Activated CD4-positive, alpha-beta T cell treated with anti-CD3 and anti-CD28 coated beads for 36 hours (primary cell): ENCODE data around the gene LMBRD1. TPM values are rescaled to one million over a fixed set of nuclear protein-coding genes. Genes with fewer than 3 reads are reported as not detected.
"Not testable (repeated sequence)": the region's sequence is repeated elsewhere in the genome, so short reads cannot be mapped to it uniquely, and the experiment has no call there.

Source experiments
- ATAC-seq: fragments of 200-7000 bp; cut with Tn5 transposase; one replicate; pipeline ENCODE4 v1.10.0; 2021; ENCODE audit warnings: mild to moderate bottlenecking, moderate library complexity
- CTCF ChIA-PET: fragments of 350-600 bp; sonication (Branson Sonifier 250); formaldehyde crosslinking; loops from one replicate; lab custom pipeline; 2021; ENCODE audit warnings: antibody characterized with exemption; lab: Charles Lee
- POLR2A ChIA-PET: fragments of 350-600 bp; sonication (Branson Sonifier 250); formaldehyde crosslinking; loops from one replicate; lab custom pipeline; 2021; ENCODE audit warnings: antibody characterized with exemption, inconsistent platforms; lab: Charles Lee
- DNase-seq: peaks from one replicate; pipeline ENCODE4 v3.0.0-alpha.2; 2020
- H3K27ac Mint-ChIP-seq: one replicate; pipeline ENCODE4 v1.8.0; 2021; ENCODE audit warnings: mixed read lengths
- H3K27me3 Mint-ChIP-seq: one replicate; pipeline ENCODE4 v1.8.0; 2021; ENCODE audit warnings: mixed read lengths
- H3K36me3 Mint-ChIP-seq: one replicate; pipeline ENCODE4 v1.8.0; 2021; ENCODE audit warnings: low read depth, mixed read lengths
- H3K4me1 Mint-ChIP-seq: one replicate; pipeline ENCODE4 v1.8.0; 2021; ENCODE audit warnings: mixed read lengths
- H3K4me3 Mint-ChIP-seq: one replicate; pipeline ENCODE4 v1.8.0; 2021; ENCODE audit warnings: mild to moderate bottlenecking, moderate library complexity, mixed read lengths
- H3K9me3 Mint-ChIP-seq: one replicate; pipeline ENCODE4 v1.8.0; 2021; ENCODE audit warnings: low read depth, mixed read lengths
- intact Hi-C, 2 experiments: fragments of 100-400 bp; cut with DNase I in 1 of 2; cut with micrococcal nuclease in 1 of 2; formaldehyde crosslinking; loops; one replicate each; pipeline versions ENCODE4 v1.14.2 to v1.15.1; 2022 to 2024; cut with DNase I, micrococcal nuclease
- total RNA-seq, 2 experiments: library from RNA; stranded (reverse); gene quantifications; one replicate each; pipeline ENCODE4 v1.2.3, GENCODE V29; 2021

The LMBRD1 gene
- total RNA-seq, result 10 to 100 TPM; 16.7 to 18.4 TPM

DNA sequence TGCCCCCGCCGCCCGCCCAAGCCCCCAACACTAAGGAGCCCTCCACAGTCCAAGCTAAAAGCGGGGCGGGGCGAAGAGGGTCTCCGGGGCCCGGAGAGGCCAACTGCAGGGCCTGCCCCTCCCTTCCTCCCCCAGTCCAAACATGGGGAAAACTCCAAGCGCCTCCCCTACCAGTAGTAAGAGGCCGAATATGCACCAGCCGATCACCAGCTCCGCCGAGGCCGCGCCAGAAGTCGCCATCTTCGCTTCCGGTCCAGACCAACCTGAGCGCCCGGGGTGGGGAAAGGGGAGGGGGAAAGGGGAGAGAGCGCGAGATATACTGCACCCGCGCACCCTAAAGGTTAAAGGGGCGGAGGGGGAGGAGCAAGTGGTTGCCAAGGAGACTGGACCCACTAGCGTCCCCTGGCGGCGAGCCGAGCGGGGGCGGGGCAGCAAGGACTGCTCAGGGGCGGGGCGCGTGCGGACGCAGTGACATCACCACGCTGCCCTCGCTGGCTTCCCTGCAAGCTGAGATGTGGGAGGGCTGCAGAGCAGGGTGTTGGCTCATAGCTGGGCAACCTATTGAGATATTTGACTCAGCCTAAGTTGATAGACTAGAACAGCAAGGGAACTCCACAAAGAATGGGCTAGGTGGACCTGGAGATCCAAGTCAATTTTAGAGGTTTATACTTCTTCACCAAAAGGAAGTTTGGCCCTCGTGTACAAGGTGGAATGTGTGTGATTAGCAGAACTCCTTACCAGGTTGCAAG, at the start of gene LMBRD1:
Gene LMBRD1 (minus strand): TSS at position 369 of the 749 bp plus-strand sequence. CDS start 129 bp downstream, at position 240.
- POLR2A ChIA-PET, result interaction anchor here (0.5 to 1.5 kb wide), 6 partner anchors 12 to 1061 kb away, joined by 3 to 7 read pairs (median 4); no protein-coding TSS in a partner anchor

DNA sequence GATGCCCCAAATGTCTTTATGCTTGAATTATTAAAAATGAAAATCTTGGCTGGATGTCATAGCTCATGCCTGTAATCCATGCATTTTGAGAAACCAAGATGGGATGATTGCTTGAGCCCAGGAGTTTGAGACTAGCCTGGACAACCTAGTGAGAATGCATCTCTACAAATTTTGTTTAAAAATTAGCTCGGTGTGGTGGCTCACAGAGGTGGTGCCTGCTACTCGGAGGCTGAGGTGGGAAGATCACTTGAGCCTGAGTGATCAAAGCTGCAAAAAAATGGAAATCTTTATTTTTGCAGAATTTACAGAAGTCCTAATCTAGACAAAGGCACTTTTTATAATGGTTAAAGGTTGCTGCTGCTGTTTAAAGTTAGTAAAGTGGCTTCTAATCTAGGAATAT, 49.5 kb upstream of the LMBRD1 start:
- ChIA-PET POLR2A (no interaction called here), CTCF (interaction anchor here (0.6 kb wide), 1 partner anchor 521 kb away, joined by 3 read pairs; no protein-coding TSS in a partner anchor)
- no peak overlapping the region for H3K4me3 Mint-ChIP-seq
- intact Hi-C loops, result no loop called here
- H3K9me3 Mint-ChIP-seq, result no peaks in the 10 kb centered on the region
- H3K27me3 Mint-ChIP-seq, result peaks cover 19% of the 10 kb centered on the region
- ATAC-seq (no peak), DNase-seq (no peak)
- H3K27ac Mint-ChIP-seq, result no peak overlapping the region
- H3K36me3 Mint-ChIP-seq, result no peaks in the 10 kb centered on the region
- H3K4me1 Mint-ChIP-seq, result no peaks in the 10 kb centered on the region

More for the DNA sequence above, at the start of gene LMBRD1:
- intact Hi-C loops, result loop anchor here (1.0 to 10.0 kb wide), 7 partner anchors 16 to 868 kb away; partner anchors contain the start of genes COL19A1 (in 1 of the 2), FAM135A (in 1 of the 2) and SMAP1 (in 1 of the 2)
- H3K4me1 Mint-ChIP-seq, result peaks cover 44% of the 10 kb centered on the region
- H3K27ac Mint-ChIP-seq, result peak within 1 kb of the TSS; percentile 96
- peaks cover 10% of the 10 kb centered on the region for H3K36me3 Mint-ChIP-seq
- ATAC-seq, result peak; percentile 94
- no peaks in the 10 kb centered on the region for H3K9me3 Mint-ChIP-seq
- peak within 1 kb of the TSS; percentile 94 for H3K4me3 Mint-ChIP-seq
- CTCF ChIA-PET, result interaction anchor here (0.6 to 2.7 kb wide), 15 partner anchors 11 to 829 kb away, joined by 3 to 23 read pairs (median 4); no protein-coding TSS in a partner anchor
- DNase-seq, result peak; percentile 99
- H3K27me3 Mint-ChIP-seq, result no peaks in the 10 kb centered on the region

DNA sequence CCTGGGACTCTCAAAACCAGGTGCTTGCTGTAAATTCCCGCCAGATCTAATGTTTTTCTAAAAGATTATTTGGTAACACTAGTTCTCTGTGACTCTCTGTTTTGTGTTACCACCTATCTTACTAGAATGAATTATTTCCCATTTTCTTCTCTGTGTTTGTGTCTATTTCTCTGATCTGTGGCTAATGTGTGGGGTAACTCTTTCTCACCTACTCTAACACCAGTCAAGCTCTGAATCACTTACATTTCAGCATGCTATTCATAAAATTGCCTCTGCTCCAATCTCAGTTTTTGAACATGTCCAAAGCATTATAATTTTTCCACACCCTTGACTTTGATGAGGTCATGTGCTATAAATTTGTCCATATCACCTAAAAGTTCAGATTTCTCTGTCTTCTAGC, 46.4 kb upstream of the LMBRD1 start:
- Mint-ChIP-seq H3K4me1 (no peaks in the 10 kb centered on the region), H3K4me3 (no peak overlapping the region), H3K9me3 (no peaks in the 10 kb centered on the region), H3K27me3 (peaks cover 16% of the 10 kb centered on the region), H3K36me3 (no peaks in the 10 kb centered on the region), H3K27ac (no peak overlapping the region)
- CTCF ChIA-PET, result interaction anchor here (0.9 to 1.0 kb wide), 2 partner anchors 9 to 10 kb away, joined by 3 to 5 read pairs; no protein-coding TSS in a partner anchor
- intact Hi-C loops, result no loop called here
- ATAC-seq (no peak), DNase-seq (no peak)
- POLR2A ChIA-PET, result no interaction called here

DNA sequence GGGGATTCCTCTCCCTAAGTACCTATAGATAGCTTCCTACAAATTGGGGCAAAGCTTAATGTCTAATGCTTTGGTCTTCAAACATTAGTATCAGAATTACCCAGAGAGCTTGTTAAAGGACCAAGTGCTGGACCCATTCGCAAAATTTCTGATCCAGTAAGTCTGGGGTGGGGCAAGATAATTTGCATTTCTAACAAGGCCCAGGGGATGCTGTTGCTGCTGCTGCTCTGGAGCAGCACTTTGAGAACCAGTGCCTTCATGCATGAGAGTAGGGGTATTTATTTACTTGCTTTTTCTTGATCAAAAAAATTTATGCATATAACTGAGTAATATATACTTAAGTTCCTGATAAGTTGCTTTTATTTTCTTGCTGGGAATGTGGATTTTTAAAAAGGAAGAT, 45.1 kb upstream of the LMBRD1 start:
- intact Hi-C loops, result no loop called here
- ChIA-PET POLR2A (no interaction called here), CTCF (interaction anchor here (1.4 kb wide), 1 partner anchor 266 kb away, joined by 3 read pairs; no protein-coding TSS in a partner anchor)
- no peak overlapping the region for H3K4me3 Mint-ChIP-seq
- no peaks in the 10 kb centered on the region for H3K4me1 Mint-ChIP-seq
- no peak overlapping the region for H3K27ac Mint-ChIP-seq
- no peaks in the 10 kb centered on the region for H3K9me3 Mint-ChIP-seq
- no peaks in the 10 kb centered on the region for H3K36me3 Mint-ChIP-seq
- ATAC-seq (no peak), DNase-seq (no peak)
- H3K27me3 Mint-ChIP-seq, result peaks cover 16% of the 10 kb centered on the region

DNA sequence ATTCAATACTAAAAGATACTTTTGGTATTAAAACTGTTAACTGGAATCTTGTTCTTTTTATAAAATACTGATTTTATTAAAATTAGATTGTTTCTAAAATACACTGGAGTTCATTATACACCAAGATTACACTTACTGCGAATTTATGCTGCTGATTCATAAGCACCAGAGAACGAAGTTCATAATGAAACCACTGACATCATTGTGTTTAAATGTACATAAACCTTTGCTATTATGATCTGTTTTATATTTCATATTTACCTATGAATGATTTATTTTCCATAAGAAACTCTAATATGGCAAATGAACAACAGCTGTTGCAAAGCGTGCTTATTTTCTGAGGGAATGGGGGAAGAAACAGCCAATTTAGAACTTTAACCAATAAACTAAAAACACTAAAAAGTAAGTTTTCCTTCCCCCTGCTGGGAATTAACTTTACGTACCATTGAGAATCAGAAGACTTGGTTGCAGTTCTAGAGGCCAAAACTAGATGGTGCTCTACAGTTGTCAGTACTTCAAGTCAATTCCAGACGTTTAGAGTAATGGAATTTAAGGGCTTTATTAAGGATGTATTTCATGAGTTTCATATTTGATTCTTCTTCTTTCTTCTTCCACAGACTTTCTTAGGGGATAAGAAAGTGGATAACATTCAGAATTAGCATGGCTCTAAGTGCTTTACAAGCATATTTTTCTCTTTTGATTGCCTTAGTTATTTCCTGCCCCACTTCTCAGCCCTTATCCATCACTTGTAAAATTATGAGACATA, 38.8 kb upstream of the LMBRD1 start:
- no peaks in the 10 kb centered on the region for H3K9me3 Mint-ChIP-seq
- H3K4me1 Mint-ChIP-seq, result peaks cover 4% of the 10 kb centered on the region
- H3K36me3 Mint-ChIP-seq, result no peaks in the 10 kb centered on the region
- H3K4me3 Mint-ChIP-seq, result no peak overlapping the region
- ATAC-seq (peak; percentile 78), DNase-seq (no peak)
- intact Hi-C loops, result loop anchor here (1.0 to 5.0 kb wide), 4 partner anchors 31 to 331 kb away; partner anchors contain the start of gene COL19A1 (in 1 of the 2)
- ChIA-PET CTCF (interaction anchor here (0.6 to 1.7 kb wide), 5 partner anchors 7 to 1117 kb away, joined by 3 to 4 read pairs (median 3); no protein-coding TSS in a partner anchor), POLR2A (no interaction called here)
- H3K27ac Mint-ChIP-seq, result no peak overlapping the region
- H3K27me3 Mint-ChIP-seq, result no peaks in the 10 kb centered on the region

DNA sequence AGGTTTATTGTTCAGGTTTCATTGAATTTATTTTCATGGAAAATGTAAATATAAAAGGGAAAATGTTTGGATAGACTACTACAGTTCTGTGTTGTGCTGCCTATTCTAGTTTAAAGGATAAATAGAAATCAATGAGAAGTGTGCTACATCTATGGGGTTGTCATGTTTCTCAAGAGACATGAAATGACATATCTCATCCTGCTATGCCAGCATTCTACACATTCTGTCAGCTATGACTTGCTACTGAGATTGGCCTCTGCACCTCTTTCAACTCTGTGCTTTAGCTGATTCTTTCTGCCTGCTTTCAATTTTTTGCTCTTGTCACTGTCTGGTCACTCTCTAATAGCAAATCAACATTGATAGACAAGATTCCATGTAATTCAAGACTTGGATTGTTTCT, 35.7 kb upstream of the LMBRD1 start:
- POLR2A ChIA-PET, result no interaction called here
- no peak for DNase-seq
- H3K36me3 Mint-ChIP-seq, result no peaks in the 10 kb centered on the region
- intact Hi-C loops, result no loop called here
- no peaks in the 10 kb centered on the region for H3K27me3 Mint-ChIP-seq
- H3K4me3 Mint-ChIP-seq, result no peak overlapping the region
- no peak for ATAC-seq
- no peak overlapping the region for H3K27ac Mint-ChIP-seq
- no peaks in the 10 kb centered on the region for H3K9me3 Mint-ChIP-seq
- CTCF ChIA-PET, result no interaction called here
- peaks cover 4% of the 10 kb centered on the region for H3K4me1 Mint-ChIP-seq

DNA sequence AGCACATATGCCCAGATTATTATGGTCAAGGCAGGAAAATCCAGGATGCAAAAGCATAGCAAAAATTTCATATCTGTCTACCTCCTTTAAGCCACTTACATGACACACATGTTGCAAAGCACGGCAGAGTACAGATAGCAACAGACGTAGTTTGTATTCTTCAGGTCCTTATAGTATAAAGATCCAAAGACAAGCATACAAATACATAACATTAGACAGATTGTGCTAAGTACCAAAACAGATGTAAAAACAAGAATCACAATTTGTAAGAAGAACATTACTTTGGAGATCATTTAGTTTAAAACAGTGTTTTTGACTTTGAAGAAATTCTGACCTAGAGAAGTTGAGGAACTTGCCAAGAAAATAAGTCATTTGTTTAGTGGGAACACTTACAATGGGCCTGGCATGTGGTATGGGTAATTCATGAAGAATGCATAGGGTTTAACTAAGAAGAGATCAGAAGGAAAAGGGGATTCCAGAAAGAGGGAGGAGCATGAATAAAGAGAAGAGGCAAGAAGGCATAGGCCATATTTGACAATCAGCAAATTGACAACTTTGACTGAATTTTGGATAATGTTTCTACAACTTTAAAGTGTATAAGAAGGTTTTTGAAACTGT, 30.6 kb upstream of the LMBRD1 start:
- no peak overlapping the region for H3K27ac Mint-ChIP-seq
- no peak overlapping the region for H3K4me3 Mint-ChIP-seq
- H3K27me3 Mint-ChIP-seq, result peaks cover 3% of the 10 kb centered on the region
- no peaks in the 10 kb centered on the region for H3K4me1 Mint-ChIP-seq
- no peak for DNase-seq
- intact Hi-C loops, result no loop called here
- no peak for ATAC-seq
- H3K9me3 Mint-ChIP-seq, result no peaks in the 10 kb centered on the region
- ChIA-PET CTCF (no interaction called here), POLR2A (no interaction called here)
- H3K36me3 Mint-ChIP-seq, result no peaks in the 10 kb centered on the region

DNA sequence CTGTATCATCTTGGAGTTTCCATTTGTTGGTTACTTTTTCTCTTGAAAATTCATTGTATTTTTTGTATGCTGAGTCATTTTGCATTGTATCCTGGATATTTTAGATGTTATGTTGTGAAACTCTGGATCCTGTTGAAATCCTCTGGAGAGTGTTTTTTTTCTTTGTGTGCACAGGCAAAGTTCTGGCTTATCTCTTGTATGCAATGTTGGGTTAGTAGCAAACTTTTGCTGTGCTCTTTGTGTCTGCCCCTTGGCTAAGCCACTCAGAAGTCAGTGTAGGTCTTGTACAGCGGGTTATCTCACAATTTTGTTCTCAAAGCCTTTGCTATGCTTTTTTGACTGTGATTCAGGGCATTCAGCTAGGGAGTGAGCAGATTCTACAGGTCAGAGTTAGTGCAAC, 29.1 kb upstream of the LMBRD1 start:
- Mint-ChIP-seq H3K9me3 (no peaks in the 10 kb centered on the region), H3K4me1 (no peaks in the 10 kb centered on the region), H3K36me3 (no peaks in the 10 kb centered on the region), H3K27me3 (peaks cover 3% of the 10 kb centered on the region), H3K27ac (no peak overlapping the region), H3K4me3 (no peak overlapping the region)
- POLR2A ChIA-PET, result no interaction called here
- no peak for ATAC-seq
- CTCF ChIA-PET, result no interaction called here
- DNase-seq, result no peak
- intact Hi-C loops, result no loop called here

DNA sequence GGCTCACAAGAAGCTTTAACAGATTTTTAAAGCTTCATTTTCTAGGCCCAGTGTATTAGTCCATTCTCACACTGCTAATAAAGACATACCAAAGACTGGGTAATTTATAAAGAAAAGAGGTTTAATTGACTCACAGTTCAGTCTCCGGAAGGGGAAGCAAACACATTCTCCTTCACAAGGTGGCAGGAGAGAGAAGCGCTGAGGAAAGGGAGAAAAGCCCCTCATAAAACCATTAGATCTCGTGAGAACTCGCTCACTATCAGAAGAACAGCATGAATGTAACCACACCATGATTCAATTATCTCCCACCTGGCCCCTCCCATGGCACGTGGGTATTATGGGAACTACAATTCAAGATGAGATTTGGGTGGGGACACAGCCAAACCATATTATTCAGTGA, 27.5 kb upstream of the LMBRD1 start:
- POLR2A ChIA-PET, H3K4me1 Mint-ChIP-seq: not testable (repeated sequence)

DNA sequence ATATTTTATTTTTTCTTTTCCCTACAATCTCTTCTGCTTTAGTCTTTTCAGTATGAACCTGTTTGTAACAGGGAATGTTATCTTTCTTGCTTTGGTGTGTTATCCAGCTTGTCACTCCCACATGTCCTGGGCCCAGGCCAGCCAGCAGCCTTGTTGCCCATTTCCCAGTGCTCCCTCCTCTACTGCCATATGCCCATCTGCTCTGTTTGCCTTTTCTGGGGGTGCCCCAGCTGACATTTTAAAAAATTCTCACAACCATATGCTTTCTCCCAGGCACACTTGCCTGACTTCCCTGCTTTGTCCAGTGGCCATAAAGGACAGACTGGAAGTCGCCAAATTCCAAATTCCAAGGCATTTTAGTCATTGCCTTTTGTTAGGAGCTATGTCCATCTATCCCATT, 23.6 kb upstream of the LMBRD1 start:
- POLR2A ChIA-PET, result no interaction called here
- H3K27ac Mint-ChIP-seq, result no peak overlapping the region
- H3K4me1 Mint-ChIP-seq, result peaks cover 13% of the 10 kb centered on the region
- CTCF ChIA-PET, result no interaction called here
- intact Hi-C loops, result no loop called here
- H3K9me3 Mint-ChIP-seq, result no peaks in the 10 kb centered on the region
- H3K4me3 Mint-ChIP-seq, result no peak overlapping the region
- H3K36me3 Mint-ChIP-seq, result no peaks in the 10 kb centered on the region
- DNase-seq, result no peak
- H3K27me3 Mint-ChIP-seq, result no peaks in the 10 kb centered on the region
- no peak for ATAC-seq

More for the DNA sequence above, 27.5 kb upstream of the LMBRD1 start:
- intact Hi-C loops, H3K27me3 Mint-ChIP-seq, H3K27ac Mint-ChIP-seq, H3K36me3 Mint-ChIP-seq, CTCF ChIA-PET, DNase-seq, H3K9me3 Mint-ChIP-seq, ATAC-seq, H3K4me3 Mint-ChIP-seq: not testable (repeated sequence)

DNA sequence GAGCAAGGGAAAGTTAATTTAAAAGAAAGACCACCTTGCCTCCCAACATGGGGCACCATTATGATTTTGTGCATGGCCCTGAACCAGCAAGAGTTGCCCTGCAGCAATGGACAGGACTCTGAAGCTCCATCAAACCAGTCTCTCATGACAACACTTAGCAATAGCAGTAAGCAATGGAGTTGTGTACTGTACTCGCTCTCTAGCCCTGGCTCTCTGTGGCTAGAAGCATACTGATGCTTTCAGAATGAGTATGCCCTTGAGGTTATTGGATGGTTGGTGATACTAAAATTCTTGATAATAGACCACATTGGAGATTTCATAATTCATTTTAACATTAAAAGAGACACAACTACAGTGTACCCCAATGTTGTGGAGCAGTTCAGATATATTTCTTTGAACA, 23.2 kb upstream of the LMBRD1 start:
- POLR2A ChIA-PET, result no interaction called here
- Mint-ChIP-seq H3K27me3 (no peaks in the 10 kb centered on the region), H3K36me3 (no peaks in the 10 kb centered on the region), H3K9me3 (no peaks in the 10 kb centered on the region), H3K4me3 (no peak overlapping the region), H3K4me1 (peaks cover 18% of the 10 kb centered on the region), H3K27ac (no peak overlapping the region)
- ATAC-seq, result peak; percentile 50
- DNase-seq, result no peak
- intact Hi-C loops, result no loop called here
- CTCF ChIA-PET, result no interaction called here
